Neuronal stem cell (in vitro differentiated cells): ENCODE results near the gene LRIG1.

Experiments used
- DNase-seq: peaks from one replicate; pipeline ENCODE4 v3.0.0-alpha.2; 2013; ENCODE audit warnings: low spot score
- H2AFZ ChIP-seq: one replicate; pipeline ENCODE4 v1.6.1; 2013; ENCODE audit warnings: mild to moderate bottlenecking, low read length, inconsistent platforms
- H2AK5ac ChIP-seq: 2 replicates; pipeline ENCODE4 v1.6.1; 2013; ENCODE audit warnings: low read depth, mild to moderate bottlenecking, inconsistent platforms, low read length, moderate library complexity, mixed read lengths
- H2BK120ac ChIP-seq: 2 replicates; pipeline ENCODE4 v1.6.1; 2013; ENCODE audit warnings: low read depth, mild to moderate bottlenecking, inconsistent platforms, low read length, moderate library complexity, mixed read lengths
- H2BK12ac ChIP-seq: one replicate; pipeline ENCODE4 v1.6.1; 2013; ENCODE audit warnings: low read length, inconsistent platforms
- H2BK15ac ChIP-seq: 2 replicates; pipeline ENCODE4 v1.6.1; 2013; ENCODE audit warnings: mild to moderate bottlenecking, low read length, inconsistent platforms, mixed read lengths
- H2BK5ac ChIP-seq: one replicate; pipeline ENCODE4 v1.6.1; 2013; ENCODE audit warnings: inconsistent platforms, mild to moderate bottlenecking, low read length, moderate library complexity
- H3K14ac ChIP-seq: one replicate; pipeline ENCODE4 v1.6.1; 2013; ENCODE audit warnings: low read length, inconsistent platforms
- H3K18ac ChIP-seq: 2 replicates; pipeline ENCODE4 v1.6.1; 2013; ENCODE audit warnings: low read length, inconsistent platforms
- H3K23ac ChIP-seq: 2 replicates; pipeline ENCODE4 v1.6.1; 2013; ENCODE audit warnings: low read depth, mild to moderate bottlenecking, mixed read lengths, low read length, inconsistent platforms; ENCODE audit not compliant: poor library complexity
- H3K27ac ChIP-seq: replicated peaks from 3 replicates; pipeline ENCODE4 v1.5.1; 2013; ENCODE audit warnings: low read length, inconsistent platforms
- H3K27me3 ChIP-seq, 3 experiments: 2 replicates each; pipeline ENCODE4 v1.6.1; 2013; ENCODE audit warnings: low read length in 3 of 3, mild to moderate bottlenecking in 2 of 3, inconsistent platforms in 1 of 3, low read depth in 1 of 3, mixed read lengths in 1 of 3, moderate library complexity in 1 of 3; ENCODE audit not compliant: control insufficient read depth in 3 of 3, insufficient read depth in 3 of 3
- H3K36me3 ChIP-seq, 2 donors: replicated peaks in 1 of 2; 2 replicates each; pipeline ENCODE4 v1.6.1; 2013; ENCODE audit warnings: low read length in 2 of 2; ENCODE audit not compliant: control insufficient read depth in 2 of 2, insufficient read depth in 2 of 2
- H3K4ac ChIP-seq: 2 replicates; pipeline ENCODE4 v1.6.1; 2013; ENCODE audit warnings: inconsistent platforms, mild to moderate bottlenecking, low read length, moderate library complexity
- H3K4me1 ChIP-seq, 2 donors: 1 replicate in 1 of 2; 2 replicates in 1 of 2; pipeline ENCODE4 v1.6.1; 2013; ENCODE audit warnings: low read length in 2 of 2, low read depth in 1 of 2; ENCODE audit not compliant: control insufficient read depth in 2 of 2, insufficient read depth in 1 of 2
- H3K4me2 ChIP-seq: one replicate; pipeline ENCODE4 v1.6.1; 2013; ENCODE audit warnings: mild to moderate bottlenecking, low read length, inconsistent platforms; ENCODE audit not compliant: insufficient read depth, poor library complexity, severe bottlenecking
- H3K4me3 ChIP-seq, 2 donors: 2 replicates each; pipeline ENCODE4 v1.5.1; 2013; ENCODE audit warnings: low read length in 2 of 2, mild to moderate bottlenecking in 2 of 2, inconsistent platforms in 1 of 2, moderate library complexity in 1 of 2
- H3K79me1 ChIP-seq: one replicate; pipeline ENCODE4 v1.6.1; 2013; ENCODE audit warnings: low read depth, mild to moderate bottlenecking, inconsistent platforms, low read length, moderate library complexity
- H3K9ac ChIP-seq: one replicate; pipeline ENCODE4 v1.6.1; 2013; ENCODE audit warnings: mild to moderate bottlenecking, low read depth, low read length, inconsistent platforms; ENCODE audit not compliant: poor library complexity
- H3K9me3 ChIP-seq, 2 donors: replicated peaks in 1 of 2; 2 replicates each; pipeline versions ENCODE3 to v1.6.1; 2013; ENCODE audit warnings: low read length in 2 of 2, mild to moderate bottlenecking in 2 of 2, inconsistent platforms in 1 of 2, low read depth in 1 of 2, mixed read lengths in 1 of 2, moderate library complexity in 1 of 2; ENCODE audit not compliant: control insufficient read depth in 2 of 2, insufficient read depth in 1 of 2
- H4K8ac ChIP-seq: one replicate; pipeline ENCODE4 v1.6.1; 2013; ENCODE audit warnings: low read depth, mild to moderate bottlenecking, inconsistent platforms, low read length, moderate library complexity
- H4K91ac ChIP-seq: one replicate; pipeline ENCODE4 v1.6.1; 2013; ENCODE audit warnings: low read length, low read depth, mild to moderate bottlenecking, inconsistent platforms; ENCODE audit not compliant: poor library complexity
- WGBS, 2 donors: extraction: QIAGEN DNeasy Blood & Tissue Kit; methylation state at CpG; one replicate each; pipeline ENCODE4 v1.1.7; 2013; ENCODE audit warnings: missing lambda C conversion rate in 2 of 2, mixed read lengths in 1 of 2; ENCODE audit not compliant: insufficient read length in 2 of 2, insufficient replicate concordance in 1 of 2; ENCODE audit errors: extremely low coverage in 2 of 2; 5-methylcytosine and 5-hydroxymethylcytosine counted together

Gene LRIG1

DNA sequence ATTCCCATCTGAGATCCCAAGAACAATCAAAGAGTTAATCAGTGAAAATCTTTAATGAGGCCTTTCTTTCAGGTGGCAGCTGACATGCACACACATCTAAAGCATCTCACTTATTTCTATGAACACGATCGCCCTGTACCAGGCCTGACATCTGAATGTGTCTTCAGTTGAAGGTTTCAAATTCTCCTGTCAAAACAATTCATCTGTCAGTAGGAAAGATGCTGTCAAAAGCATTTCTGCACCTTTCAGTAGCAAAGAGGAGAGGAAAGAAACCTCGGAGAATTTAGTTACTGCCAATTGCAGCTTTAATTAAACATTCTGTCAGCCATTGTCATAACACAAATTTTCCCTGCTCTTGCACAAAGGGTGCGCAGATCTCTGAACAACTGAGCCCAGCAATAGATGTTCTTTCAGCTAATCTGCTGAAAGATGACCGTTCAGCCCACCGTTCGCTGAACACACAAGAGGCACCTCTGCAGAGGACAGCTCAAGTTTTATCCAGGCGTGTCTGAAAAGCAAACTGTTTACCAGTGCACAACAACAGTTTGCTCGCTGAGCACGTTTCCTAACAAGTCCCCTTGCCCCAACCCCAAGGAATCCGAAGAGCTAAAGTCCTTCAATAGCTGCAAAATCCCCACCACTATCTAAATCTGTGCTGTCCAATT is 34.1 kb downstream of the LRIG1 start:
- H3K4me1 ChIP-seq: peaks cover 0 to 33% of the 10 kb centered on the region in 2 donors
- no peak overlapping the region for H3K18ac ChIP-seq
- H3K4me2 ChIP-seq: no peak overlapping the region
- H4K8ac ChIP-seq: no peak overlapping the region
- DNase-seq: no peak
- H2BK5ac ChIP-seq: no peak overlapping the region
- no peak overlapping the region for H2BK12ac ChIP-seq
- no peak overlapping the region for H2BK15ac ChIP-seq
- H3K14ac ChIP-seq: no peak overlapping the region
- no peak overlapping the region for H3K4ac ChIP-seq
- WGBS, 2 donors: no CpG with 5 or more reads among the region's 11 CpGs
- peaks cover 8 to 46% of the 10 kb centered on the region in 2 donors for H3K36me3 ChIP-seq
- no peak overlapping the region for H3K23ac ChIP-seq
- H2BK120ac ChIP-seq: no peak overlapping the region
- peaks cover 3% of the 10 kb centered on the region for H3K79me1 ChIP-seq
- H3K9ac ChIP-seq: no peak overlapping the region
- H3K27me3 ChIP-seq: no peaks in the 10 kb centered on the region
- H3K9me3 ChIP-seq: peaks cover 2 to 7% of the 10 kb centered on the region in 2 donors
- H3K27ac ChIP-seq: peak overlapping the region; percentile 60
- H4K91ac ChIP-seq: no peak overlapping the region
- no peak overlapping the region for H3K4me3 ChIP-seq
- no peak overlapping the region for H2AK5ac ChIP-seq
- no peak overlapping the region for H2AFZ ChIP-seq

GRCh38 chr3:66465587-66465986 is 35.2 kb downstream of the LRIG1 start:
- Histone ChIP-seq H4K91ac (no peak overlapping the region), H3K9ac (no peak overlapping the region), H2BK15ac (no peak overlapping the region), H2BK5ac (no peak overlapping the region), H3K4me1 (peaks cover 0 to 25% of the 10 kb centered on the region in 2 donors), H3K27me3 (no peaks in the 10 kb centered on the region), H3K4me3 (no peak overlapping the region), H3K4ac (no peak overlapping the region), H2BK120ac (no peak overlapping the region), H3K14ac (no peak overlapping the region), H3K4me2 (no peak overlapping the region), H3K36me3 (peaks cover 13 to 53% of the 10 kb centered on the region in 2 donors), H3K23ac (no peak overlapping the region), H3K18ac (no peak overlapping the region), H3K9me3 (peaks cover 2 to 7% of the 10 kb centered on the region in 2 donors), H4K8ac (no peak overlapping the region), H2AFZ (no peak overlapping the region), H2BK12ac (no peak overlapping the region), H3K79me1 (peaks cover 3% of the 10 kb centered on the region), H2AK5ac (no peak overlapping the region), H3K27ac (no peak overlapping the region)
- no CpG with 5 or more reads among the region's 4 CpGs for WGBS, 2 donors
- DNase-seq: no peak

GRCh38 chr3:66465034-66465433 is 35.8 kb downstream of the LRIG1 start:
- H3K27ac ChIP-seq: no peak overlapping the region
- no peak overlapping the region for H4K8ac ChIP-seq
- peaks cover 0 to 25% of the 10 kb centered on the region in 2 donors for H3K4me1 ChIP-seq
- H2BK15ac ChIP-seq: no peak overlapping the region
- peaks cover 3% of the 10 kb centered on the region for H3K79me1 ChIP-seq
- no peak overlapping the region for H3K4ac ChIP-seq
- H2BK120ac ChIP-seq: no peak overlapping the region
- whole genome bisulfite sequencing, 2 donors: no CpG with 5 or more reads among the region's 3 CpGs
- no peak for DNase-seq
- H3K18ac ChIP-seq: no peak overlapping the region
- H3K9ac ChIP-seq: no peak overlapping the region
- no peak overlapping the region for H2AFZ ChIP-seq
- no peak overlapping the region for H2BK12ac ChIP-seq
- H3K27me3 ChIP-seq: no peaks in the 10 kb centered on the region
- H3K4me2 ChIP-seq: no peak overlapping the region
- H4K91ac ChIP-seq: no peak overlapping the region
- H3K36me3 ChIP-seq: peaks cover 17 to 55% of the 10 kb centered on the region in 2 donors
- H3K23ac ChIP-seq: no peak overlapping the region
- H2AK5ac ChIP-seq: no peak overlapping the region
- H3K14ac ChIP-seq: no peak overlapping the region
- H3K4me3 ChIP-seq: no peak overlapping the region
- H2BK5ac ChIP-seq: no peak overlapping the region
- H3K9me3 ChIP-seq: peaks cover 0 to 3% of the 10 kb centered on the region in 2 donors

GRCh38 chr3:66464512-66464894 is 36.3 kb downstream of the LRIG1 start:
- Histone ChIP-seq H3K23ac (no peak overlapping the region), H3K9ac (no peak overlapping the region), H2BK5ac (no peak overlapping the region), H3K18ac (no peak overlapping the region), H3K4ac (no peak overlapping the region), H3K4me3 (no peak overlapping the region), H2BK15ac (no peak overlapping the region), H2AFZ (no peak overlapping the region), H3K27ac (no peak overlapping the region), H2BK120ac (no peak overlapping the region), H2BK12ac (no peak overlapping the region), H3K4me1 (peaks cover 0 to 25% of the 10 kb centered on the region in 2 donors), H3K36me3 (peaks cover 18 to 55% of the 10 kb centered on the region in 2 donors), H3K14ac (no peak overlapping the region), H4K91ac (no peak overlapping the region), H3K79me1 (peaks cover 3% of the 10 kb centered on the region), H2AK5ac (no peak overlapping the region), H3K27me3 (no peaks in the 10 kb centered on the region), H3K4me2 (no peak overlapping the region), H3K9me3 (no peaks in the 10 kb centered on the region), H4K8ac (no peak overlapping the region)
- no CpG with 5 or more reads among the region's 3 CpGs for WGBS, 2 donors
- no peak for DNase-seq
